GM21717 (cell line): Measurements from ENCODE around the gene TSHZ2.

ENCODE experiments used
- ATAC-seq: cut with Tn5 transposase; IDR thresholded peaks from one replicate; pipeline ENCODE4 v1.9.1; 2021; ENCODE audit warnings: mild to moderate bottlenecking, moderate library complexity; ENCODE audit not compliant: unreplicated experiment

The TSHZ2 gene

GRCh38 chr20:52994184-52994970, 22.2 kb downstream of the TSHZ2 start:
- ATAC-seq: no peak

DNA sequence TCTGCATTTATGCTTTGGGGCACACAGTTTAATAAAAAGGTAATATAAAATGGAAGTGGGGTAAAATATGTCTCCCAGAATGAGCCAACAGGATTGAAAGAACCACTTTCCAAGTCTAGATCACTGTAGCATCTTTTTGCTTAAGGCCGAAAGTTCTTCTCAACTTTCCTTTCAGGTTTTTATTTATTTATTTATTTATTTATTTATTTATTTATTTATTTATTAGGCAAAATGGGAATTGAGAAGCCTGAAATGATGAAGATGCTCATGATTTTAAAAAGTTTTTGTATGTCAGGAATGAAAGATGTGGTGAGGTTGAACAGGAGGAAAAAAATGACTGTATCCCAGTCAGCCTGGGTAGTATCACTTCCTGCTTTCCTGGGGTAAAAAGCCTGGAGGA, 24.0 kb downstream of the TSHZ2 start:
- ATAC-seq: no peak

- ATAC-seq: no peak
Measured at GRCh38 chr20:52996658-52997057, 24.5 kb downstream of the TSHZ2 start.

DNA sequence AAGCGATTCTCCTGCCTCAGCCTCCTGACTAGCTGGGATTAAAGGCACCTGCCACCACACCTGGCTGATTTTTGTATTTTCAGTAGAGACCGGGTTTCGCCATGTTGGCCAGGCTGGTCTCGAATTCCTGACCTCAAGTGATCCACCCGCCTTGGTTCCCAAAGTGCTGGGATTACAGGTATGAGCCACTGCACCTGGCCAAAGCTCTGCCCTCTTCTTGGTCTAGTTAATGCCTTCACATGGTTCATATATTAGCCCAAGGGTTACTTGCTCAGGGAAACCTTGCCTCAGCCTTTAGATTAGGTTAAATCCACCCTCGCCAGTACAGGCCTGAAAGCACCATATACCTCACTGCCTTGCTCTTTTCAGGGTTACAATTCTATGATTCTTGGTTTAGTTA, 26.1 kb downstream of the TSHZ2 start:
- no peak for ATAC-seq

GRCh38 chr20:52999040-52999439, 26.9 kb downstream of the TSHZ2 start:
- no peak for ATAC-seq

- ATAC-seq: peak; percentile 65
Measured at GRCh38 chr20:53001498-53002301, 29.5 kb downstream of the TSHZ2 start.

DNA sequence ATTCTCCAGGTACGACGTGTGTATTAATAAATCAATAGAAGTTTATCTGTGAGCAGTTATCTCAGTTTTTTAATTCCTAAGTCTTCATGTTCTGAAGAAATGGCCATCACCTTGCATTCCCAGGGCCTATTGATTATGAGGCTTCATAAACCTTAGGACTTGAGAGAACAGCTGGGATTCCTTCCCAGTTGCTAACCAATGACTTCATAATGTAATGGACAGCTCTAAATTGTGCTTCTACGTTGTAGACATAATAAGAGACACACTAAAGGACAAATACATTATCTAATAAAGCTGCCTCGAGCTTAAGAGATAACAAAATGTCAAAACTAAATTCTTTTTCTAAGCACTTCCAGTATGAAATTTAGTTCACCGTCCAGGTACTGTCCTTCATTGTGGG, 30.6 kb downstream of the TSHZ2 start:
- no peak for ATAC-seq

DNA sequence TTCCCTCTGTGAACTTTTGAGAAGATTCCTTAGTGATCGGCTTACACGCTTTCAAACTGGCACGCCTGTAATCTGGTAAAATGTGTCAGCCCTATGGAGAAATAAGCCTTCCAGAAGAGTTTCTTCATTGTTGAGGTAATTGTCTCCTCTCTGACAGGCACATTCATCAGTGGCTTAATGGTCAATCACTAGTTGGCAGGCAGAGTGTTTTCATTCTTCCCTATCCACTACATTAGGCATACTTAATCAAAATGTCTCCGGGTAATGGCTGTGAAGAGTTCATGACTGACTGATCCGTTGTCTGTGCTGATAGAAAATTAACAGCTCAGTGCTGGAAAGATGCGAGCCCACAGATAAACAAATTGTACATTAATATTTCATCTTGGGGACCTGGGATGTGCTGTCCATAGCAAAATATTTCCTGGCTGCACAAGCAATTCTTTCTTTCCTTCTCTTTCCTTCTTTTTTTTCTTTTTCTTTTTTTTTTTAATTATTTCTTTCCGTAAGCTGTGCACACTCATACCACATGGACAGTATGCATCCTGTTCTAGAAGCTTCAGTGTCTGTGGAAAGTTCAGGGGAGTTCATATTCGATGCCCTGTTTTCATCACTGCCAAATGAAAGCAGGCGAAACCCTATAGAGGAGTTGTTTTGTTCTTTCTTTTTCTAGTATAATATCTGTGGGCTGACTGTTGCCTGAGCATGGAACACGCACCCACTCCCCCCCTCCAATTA, 31.4 kb downstream of the TSHZ2 start:
- no peak for ATAC-seq

DNA sequence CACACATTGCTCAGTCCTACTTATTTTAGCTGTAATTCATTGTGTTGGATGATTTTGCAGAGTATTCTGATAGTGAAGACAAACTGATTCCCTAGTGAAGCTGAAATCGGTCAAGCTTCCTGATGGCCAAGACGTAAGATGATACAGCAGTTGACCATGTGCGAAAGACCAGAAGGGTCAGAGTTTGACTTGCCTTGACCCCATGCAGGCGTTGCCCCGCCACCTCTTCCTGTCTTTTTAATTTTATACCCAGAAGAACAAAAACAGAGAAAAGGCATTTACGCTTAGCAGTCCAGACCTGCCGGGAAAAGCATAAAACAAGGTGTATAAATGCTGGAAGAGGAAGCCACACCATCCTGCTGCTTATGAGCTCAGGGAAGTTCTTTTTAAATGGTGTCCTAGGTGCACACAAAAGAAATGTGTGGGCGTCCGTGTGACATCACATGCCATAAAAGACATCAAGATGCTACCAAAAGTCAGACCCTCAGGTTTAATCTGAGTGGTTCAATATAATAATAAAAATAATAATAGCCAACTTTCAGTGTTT, 32.2 kb downstream of the TSHZ2 start:
- no peak for ATAC-seq

DNA sequence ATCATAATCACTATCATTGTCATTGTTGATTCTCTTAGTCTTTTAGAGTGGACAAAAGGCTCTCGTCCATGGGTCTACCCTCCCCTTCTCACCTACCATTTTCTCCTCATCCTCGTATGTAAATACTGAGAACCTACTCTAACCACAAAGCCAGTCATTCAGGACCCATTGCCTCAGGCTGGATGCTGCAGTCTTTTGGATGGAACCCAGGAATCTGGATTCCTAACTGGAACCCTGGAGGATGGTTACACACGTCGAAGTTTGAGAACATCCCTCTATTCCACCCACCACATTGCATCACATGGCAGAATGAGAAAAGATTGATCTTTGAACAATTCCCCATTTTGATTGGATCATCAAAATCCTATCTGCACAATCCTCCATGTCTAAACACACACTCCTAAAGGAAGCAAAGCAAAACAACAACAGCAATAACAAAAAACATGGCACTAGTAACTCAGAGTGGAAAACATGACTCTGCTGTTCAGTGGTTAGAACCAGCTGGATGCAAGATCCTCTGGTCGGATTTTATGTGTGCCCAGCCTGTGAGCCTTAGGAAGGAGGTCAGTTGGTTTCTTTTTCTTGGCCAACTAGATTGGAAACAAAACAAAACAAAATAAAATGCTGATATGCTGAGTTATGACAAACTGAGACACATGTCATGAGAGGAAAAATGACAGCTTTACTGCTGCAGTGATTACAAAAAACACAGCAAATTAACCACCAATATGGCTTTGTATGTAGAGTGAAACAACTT, 38.0 kb downstream of the TSHZ2 start:
- ATAC-seq: no peak

DNA sequence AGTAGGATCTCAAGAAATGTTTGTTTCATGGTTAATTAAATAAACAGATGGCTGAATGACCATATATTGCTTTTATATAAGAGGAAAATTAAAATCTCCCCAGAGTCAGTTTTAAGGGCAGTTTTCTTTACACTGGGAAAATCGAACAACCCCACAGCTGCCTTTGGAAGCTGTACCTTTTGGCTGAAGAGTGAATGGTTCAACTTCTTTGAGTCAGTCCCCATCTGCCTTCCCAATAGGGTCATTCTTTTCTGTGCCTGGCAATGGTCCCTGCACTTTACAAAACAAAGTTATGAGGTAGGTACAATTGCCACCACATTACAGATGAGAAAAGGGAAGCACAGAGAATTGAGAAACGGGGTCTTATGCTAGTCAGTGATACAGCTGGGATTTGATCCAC, 39.5 kb downstream of the TSHZ2 start:
- ATAC-seq: no peak

DNA sequence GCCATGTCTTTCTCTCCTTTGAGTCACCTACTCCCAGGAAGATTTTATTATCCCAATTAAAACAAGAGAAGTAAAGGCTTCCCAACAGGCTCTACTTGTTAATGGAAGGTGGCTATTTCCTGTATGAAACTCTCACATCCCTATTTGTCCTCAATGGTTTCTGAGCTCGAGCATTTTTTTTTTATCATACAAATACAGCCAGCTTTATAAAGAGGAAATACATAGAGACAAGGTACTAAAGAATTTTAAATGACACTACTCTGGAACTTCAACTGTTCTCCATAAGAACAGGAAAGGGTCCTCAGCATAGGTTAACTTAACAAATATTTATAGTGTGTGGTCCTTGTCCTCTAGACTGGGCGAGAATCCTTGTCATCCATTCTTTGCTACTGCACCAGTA, 41.0 kb downstream of the TSHZ2 start:
- no peak for ATAC-seq

- no peak for ATAC-seq
Measured at GRCh38 chr20:53013847-53014246, 41.7 kb downstream of the TSHZ2 start.

GRCh38 chr20:53016071-53016470, 43.9 kb downstream of the TSHZ2 start:
- no peak for ATAC-seq

DNA sequence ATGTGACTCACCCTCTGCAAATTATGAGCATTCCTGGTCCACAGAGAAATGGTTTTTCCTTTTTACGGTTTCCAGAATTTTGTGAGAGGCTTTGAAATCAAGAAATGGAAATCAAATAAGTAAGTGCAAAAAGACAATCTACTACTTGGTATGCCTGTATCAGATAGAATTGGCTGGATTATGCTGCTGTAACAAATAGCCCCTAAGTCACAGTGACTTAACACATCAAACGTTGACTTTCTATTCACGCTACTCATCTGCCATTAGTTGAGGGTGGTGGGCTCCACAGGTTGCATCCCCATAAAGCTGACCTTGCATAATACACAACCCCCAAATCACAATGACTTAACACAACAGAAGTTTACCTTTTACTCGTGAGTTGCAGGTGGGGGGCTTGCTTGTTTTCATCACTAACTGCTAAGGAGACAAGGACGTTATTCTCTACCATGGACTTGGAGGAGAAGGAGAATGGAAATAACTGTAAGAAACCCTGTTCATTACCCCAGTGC, 44.4 kb downstream of the TSHZ2 start:
- ATAC-seq: no peak

- no peak for ATAC-seq
Measured at GRCh38 chr20:53017206-53017605, 45.0 kb downstream of the TSHZ2 start.

DNA sequence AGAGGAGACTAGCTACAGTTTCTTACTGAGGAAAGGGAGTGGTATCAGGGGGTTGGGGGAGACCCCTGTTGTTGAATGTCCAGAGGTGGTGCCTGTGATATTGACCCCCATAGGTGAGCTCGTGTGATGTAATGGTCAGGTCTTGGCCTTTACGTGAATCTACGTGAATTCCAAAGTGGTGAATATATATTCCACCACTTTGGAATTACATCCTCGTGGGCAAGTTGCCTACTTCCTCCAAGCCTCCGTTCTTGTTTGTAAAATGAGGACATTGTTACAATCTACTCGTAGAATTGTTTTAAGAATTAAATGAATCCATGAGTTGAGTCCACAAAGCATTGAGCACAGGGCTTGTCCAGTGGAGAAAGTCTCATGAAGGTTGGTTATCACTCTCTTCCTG, 47.3 kb downstream of the TSHZ2 start:
- no peak for ATAC-seq

GRCh38 chr20:53020376-53020775, 48.2 kb downstream of the TSHZ2 start:
- ATAC-seq: no peak

- no peak for ATAC-seq
Measured at GRCh38 chr20:53020834-53021233, 48.7 kb downstream of the TSHZ2 start.

DNA sequence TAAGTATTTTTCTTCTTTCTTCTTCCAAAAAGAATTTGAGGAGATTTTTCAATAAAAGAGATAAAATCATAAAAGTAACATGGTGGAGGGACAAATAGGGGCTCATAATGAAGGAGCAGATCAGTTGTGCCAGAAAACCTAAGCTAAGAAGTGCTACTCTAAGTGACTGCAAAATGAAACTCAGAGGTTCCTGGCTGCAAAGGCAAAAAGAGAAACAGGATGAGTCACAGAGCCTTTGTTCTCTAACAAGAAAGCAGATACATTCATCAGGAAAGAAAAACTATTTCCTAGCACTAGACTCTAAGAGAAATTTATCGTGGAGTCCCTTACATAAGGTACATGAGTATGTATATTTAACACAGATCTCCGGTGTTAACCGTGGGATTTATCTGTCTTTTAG, 49.8 kb downstream of the TSHZ2 start:
- no peak for ATAC-seq
